Rectal smooth muscle tissue (tissue), 1 donor: Measurements from ENCODE around the gene JPT2.

Experiments
- H3K27ac ChIP-seq: one replicate; pipeline ENCODE4 v1.7.0; 2013; ENCODE audit warnings: low read depth, low read length, inconsistent platforms
- H3K27me3 ChIP-seq: one replicate; pipeline ENCODE4 v1.7.0; 2013; ENCODE audit warnings: low read length; ENCODE audit not compliant: control insufficient read depth, insufficient read depth
- H3K36me3 ChIP-seq: one replicate; pipeline ENCODE4 v1.7.0; 2013; ENCODE audit warnings: low read length; ENCODE audit not compliant: control insufficient read depth, insufficient read depth
- H3K4me1 ChIP-seq: one replicate; pipeline ENCODE4 v1.7.0; 2013; ENCODE audit warnings: low read length; ENCODE audit not compliant: control insufficient read depth, insufficient read depth
- H3K4me3 ChIP-seq: one replicate; pipeline ENCODE4 v1.7.0; 2013; ENCODE audit warnings: low read length
- H3K9ac ChIP-seq: one replicate; pipeline ENCODE4 v1.7.0; 2013; ENCODE audit warnings: low read length

JPT2 gene

DNA sequence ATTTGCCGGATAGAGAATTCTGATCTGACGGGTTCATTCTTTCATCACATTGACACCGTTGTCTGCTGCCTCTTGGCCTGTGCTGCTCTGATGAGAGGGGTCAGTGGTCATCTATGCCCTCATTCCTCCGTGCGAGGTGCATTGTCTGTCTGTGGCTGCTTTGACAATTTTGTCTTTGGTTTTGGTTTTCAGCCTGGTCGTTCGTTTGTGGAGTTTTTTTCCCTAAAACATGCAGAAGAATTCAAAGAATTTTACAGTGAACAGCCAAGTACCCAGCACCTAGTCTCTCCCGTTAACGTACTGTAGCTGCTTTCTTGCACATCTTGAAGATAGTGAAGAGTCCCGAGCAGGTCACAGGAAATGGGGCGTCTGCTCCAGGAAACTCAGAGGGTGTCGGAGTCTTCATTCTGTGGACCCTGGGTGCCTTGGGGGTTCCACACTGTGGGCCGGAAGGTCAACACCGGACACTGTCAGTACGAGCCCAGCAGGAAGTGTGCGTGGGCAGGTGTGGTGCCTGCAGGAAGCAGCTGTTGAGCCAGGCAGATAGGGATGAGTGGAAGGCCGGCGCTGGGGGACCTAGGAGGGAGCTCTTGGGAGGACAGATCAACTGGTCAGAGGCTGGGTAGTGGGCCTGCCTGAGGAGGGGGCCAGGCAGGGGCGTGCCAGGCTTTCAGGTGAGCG, 37.7 kb upstream of the JPT2 start:
- no peak overlapping the region for H3K27ac ChIP-seq
- H3K9ac ChIP-seq: no peak overlapping the region
- peaks cover 46% of the 10 kb centered on the region for H3K36me3 ChIP-seq
- no peaks in the 10 kb centered on the region for H3K27me3 ChIP-seq
- no peaks in the 10 kb centered on the region for H3K4me1 ChIP-seq
- H3K4me3 ChIP-seq: no peak overlapping the region

DNA sequence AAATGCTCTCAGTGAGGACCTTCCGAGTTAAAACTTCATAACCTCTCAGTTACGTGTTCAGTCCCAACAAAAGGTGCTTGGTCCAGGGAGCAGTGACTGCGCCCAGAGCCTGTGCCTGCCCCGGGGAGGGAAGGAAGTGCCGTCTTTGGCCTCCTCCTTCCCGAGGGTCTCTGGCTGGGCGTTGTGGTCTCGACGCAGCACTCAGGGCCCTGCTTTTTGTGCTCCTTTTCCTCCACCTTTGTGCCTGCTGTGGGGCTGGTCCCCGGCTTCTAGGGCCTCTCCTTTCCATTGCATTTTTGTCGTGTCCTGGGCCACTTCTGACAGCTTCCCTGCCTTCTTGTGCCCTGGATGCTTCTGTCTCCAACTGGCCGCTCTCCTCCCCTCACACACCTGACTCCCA, 36.8 kb upstream of the JPT2 start:
- Histone ChIP-seq H3K9ac (no peak overlapping the region), H3K36me3 (peaks cover 46% of the 10 kb centered on the region), H3K27me3 (no peaks in the 10 kb centered on the region), H3K4me1 (no peaks in the 10 kb centered on the region), H3K27ac (no peak overlapping the region), H3K4me3 (no peak overlapping the region)

- Histone ChIP-seq H3K9ac (no peak overlapping the region), H3K4me1 (no peaks in the 10 kb centered on the region), H3K27me3 (no peaks in the 10 kb centered on the region), H3K4me3 (no peak overlapping the region), H3K27ac (no peak overlapping the region), H3K36me3 (peaks cover 46% of the 10 kb centered on the region)
Observed at GRCh38 chr16:1642148-1642547, 35.9 kb upstream of the JPT2 start.

DNA sequence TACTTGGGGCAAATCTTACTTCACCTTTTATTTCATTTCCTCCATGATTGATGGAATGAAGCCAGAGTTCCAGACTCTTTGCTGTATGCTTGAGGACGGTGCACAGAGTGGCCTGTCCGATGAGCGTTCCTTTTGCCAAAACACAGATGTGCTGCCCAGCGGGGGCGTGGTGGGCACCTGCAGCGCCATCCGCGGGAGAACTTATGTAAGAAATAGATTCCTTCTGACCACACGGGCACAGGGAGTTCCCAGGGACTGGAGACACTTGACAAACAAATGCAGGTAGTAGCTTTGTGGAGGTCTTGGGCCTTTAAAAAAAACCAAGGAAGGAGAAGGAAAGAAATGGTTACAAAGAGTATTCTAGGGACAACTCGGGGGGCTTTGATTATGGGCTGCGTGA, 35.3 kb upstream of the JPT2 start:
- Histone ChIP-seq H3K27ac (no peak overlapping the region), H3K27me3 (no peaks in the 10 kb centered on the region), H3K4me3 (no peak overlapping the region), H3K9ac (no peak overlapping the region), H3K4me1 (no peaks in the 10 kb centered on the region), H3K36me3 (peaks cover 43% of the 10 kb centered on the region)

DNA sequence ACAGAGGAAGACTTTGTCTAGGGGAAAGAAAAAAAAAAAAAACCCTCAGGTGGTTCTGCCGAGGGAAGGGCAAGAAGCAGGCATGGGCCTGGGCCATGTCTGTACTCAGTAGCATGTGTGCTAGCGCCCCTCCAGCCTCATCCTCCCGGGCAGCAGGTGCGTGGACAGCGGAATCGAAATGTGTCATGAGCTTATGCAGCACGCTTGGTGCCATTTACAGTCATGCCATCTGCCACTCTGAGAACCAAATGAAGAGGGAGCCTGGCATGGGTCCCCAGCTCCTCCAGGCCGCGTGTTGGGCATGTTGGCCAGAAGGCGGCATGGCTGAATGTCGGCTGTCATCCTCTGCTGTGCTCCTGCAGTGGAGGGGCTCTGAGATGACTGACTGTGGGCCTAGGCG, 34.6 kb upstream of the JPT2 start:
- no peak overlapping the region for H3K27ac ChIP-seq
- H3K36me3 ChIP-seq: peaks cover 35% of the 10 kb centered on the region
- no peak overlapping the region for H3K4me3 ChIP-seq
- no peaks in the 10 kb centered on the region for H3K4me1 ChIP-seq
- H3K27me3 ChIP-seq: no peaks in the 10 kb centered on the region
- no peak overlapping the region for H3K9ac ChIP-seq

DNA sequence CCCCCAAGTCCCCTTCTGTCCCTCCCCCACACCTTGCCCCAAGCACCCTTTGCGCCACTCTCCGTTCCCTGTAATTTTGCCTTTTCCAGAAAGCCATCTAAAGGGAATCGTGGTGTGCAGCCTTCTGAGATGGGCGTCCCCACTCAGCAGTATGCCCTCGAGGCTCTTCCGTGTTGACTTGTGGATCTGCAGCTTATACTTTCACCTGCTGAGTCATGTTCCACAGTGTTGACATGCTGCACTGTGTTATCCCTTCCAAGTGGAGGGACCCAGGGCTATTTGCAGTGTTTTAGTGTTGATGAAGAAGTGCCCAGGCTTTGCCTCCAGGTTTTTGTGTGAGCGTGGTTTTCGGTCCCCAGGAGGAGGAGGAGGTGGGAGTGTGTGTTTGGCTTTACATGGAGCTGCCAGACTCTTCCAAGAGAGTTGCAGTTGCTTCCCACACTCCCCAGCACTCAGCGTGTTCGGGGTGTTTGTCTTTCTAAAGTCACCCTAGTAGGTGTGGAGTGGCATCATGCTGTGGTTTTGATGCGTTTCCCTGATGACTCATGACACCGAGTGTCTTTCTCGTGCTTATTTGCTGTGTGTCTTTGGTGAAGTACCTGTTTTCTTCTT, 32.1 kb upstream of the JPT2 start:
- Histone ChIP-seq H3K36me3 (peaks cover 30% of the 10 kb centered on the region), H3K27ac (no peak overlapping the region), H3K4me3 (no peak overlapping the region), H3K4me1 (no peaks in the 10 kb centered on the region), H3K9ac (no peak overlapping the region), H3K27me3 (no peaks in the 10 kb centered on the region)

DNA sequence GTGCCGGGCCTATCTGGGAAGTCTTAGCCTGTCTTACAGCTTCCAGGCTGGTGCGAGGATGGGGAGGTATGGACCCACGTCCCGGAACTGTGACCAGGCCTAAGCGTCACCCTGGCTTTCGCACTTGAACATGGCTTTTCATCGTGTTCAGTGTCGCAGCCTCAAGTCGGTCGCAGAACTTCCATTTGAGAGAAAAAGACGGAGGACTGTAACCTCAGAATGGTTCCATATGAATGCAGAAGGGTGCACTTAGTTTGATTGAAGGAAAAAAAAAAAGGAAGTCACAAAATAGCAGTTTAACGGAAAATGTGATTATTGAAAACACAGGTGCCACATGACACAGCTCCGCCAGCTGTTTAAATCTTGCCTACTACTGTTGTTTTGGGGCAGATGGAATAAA, 30.2 kb upstream of the JPT2 start:
- Histone ChIP-seq H3K4me1 (no peaks in the 10 kb centered on the region), H3K27me3 (no peaks in the 10 kb centered on the region), H3K36me3 (peaks cover 28% of the 10 kb centered on the region), H3K9ac (no peak overlapping the region), H3K4me3 (no peak overlapping the region), H3K27ac (no peak overlapping the region)

GRCh38 chr16:1650131-1650530, 27.9 kb upstream of the JPT2 start:
- H3K9ac ChIP-seq: no peak overlapping the region
- peaks cover 23% of the 10 kb centered on the region for H3K36me3 ChIP-seq
- no peak overlapping the region for H3K4me3 ChIP-seq
- H3K27ac ChIP-seq: no peak overlapping the region
- H3K4me1 ChIP-seq: no peaks in the 10 kb centered on the region
- H3K27me3 ChIP-seq: no peaks in the 10 kb centered on the region

DNA sequence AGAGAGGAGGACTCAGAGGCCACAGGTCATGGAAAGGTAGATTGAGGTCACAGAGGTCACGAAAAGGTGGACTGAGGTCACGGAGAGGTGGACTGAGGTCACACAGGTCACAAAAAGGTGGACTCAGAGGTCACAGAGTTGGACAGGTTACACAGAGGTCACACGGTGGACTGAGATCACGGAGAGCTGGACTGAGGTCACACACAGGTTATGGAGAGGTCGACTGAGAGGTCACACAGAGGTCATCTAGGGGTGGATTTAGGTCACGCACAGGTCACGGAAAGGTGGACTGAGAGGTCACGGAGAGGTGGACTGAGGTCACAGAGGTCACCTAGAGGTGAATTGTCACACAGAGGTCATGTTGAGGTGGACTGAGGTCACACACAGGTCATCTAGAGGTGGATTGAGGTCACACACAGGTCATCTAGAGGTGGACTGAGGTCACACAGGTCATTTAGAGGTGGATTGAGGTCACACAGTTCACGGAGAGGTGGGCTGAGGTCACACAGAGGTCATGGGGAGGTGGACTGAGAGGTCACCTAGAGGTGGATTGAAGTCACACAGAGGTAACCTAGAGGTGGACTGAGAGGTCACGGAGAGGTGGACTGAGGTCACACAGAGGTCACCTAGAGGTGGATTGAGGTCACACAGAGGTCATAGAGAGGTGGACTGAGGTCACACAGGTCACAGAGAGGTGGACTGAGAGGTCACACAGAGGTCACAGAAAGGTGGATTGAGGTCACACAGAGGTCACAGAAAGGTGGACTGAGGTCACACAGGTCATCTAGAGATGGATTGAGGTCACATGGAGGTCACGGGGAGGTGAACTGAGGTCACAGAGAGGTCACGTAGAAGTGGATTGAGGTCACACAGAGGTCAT, 26.7 kb upstream of the JPT2 start:
- Histone ChIP-seq H3K4me1 (no peaks in the 10 kb centered on the region), H3K27me3 (no peaks in the 10 kb centered on the region), H3K27ac (no peak overlapping the region), H3K9ac (no peak overlapping the region), H3K36me3 (peaks cover 28% of the 10 kb centered on the region), H3K4me3 (no peak overlapping the region)

DNA sequence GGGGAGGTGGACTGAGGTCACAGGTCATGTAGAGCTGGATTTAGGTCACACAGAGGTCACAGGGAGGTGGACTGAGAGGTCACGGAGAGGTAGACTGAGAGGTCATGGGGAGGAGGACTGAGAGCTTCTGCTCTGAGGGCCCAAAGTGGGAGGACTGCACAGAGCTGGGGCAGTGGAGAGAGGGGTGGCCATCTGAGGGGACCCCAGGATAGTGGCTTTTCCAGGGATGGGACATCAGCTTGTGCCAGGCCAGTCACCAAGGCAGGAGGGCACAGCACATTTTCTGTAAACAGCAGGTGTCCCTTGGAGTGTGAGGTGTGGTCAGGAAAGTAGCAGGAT, 26.1 kb upstream of the JPT2 start:
- Histone ChIP-seq H3K27me3 (no peaks in the 10 kb centered on the region), H3K9ac (no peak overlapping the region), H3K27ac (no peak overlapping the region), H3K4me3 (no peak overlapping the region), H3K36me3 (peaks cover 29% of the 10 kb centered on the region), H3K4me1 (no peaks in the 10 kb centered on the region)

DNA sequence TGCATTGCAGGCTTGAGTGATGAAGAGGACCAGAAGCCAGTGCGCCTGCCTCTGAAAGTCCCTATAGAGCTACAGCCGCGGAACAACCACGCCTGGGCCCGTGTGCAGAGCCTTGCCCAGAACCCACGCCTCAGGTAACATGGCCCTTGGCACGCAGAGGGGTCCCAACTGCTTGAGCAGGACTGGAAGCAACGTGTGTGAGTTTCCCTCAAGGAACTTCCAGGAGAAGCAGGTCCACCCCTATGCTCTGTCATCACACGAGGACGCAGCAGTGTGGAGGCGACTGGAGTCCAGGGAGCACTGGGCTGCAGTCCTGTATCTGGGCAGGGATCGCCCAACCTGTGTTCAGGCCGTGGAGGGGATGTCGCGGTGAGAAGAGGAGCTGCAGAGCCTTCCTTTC, 25.1 kb upstream of the JPT2 start:
- H3K9ac ChIP-seq: no peak overlapping the region
- no peaks in the 10 kb centered on the region for H3K4me1 ChIP-seq
- H3K27ac ChIP-seq: no peak overlapping the region
- H3K4me3 ChIP-seq: no peak overlapping the region
- no peaks in the 10 kb centered on the region for H3K27me3 ChIP-seq
- peaks cover 38% of the 10 kb centered on the region for H3K36me3 ChIP-seq

GRCh38 chr16:1654505-1655268, 23.4 kb upstream of the JPT2 start:
- no peak overlapping the region for H3K27ac ChIP-seq
- no peak overlapping the region for H3K9ac ChIP-seq
- peaks cover 39% of the 10 kb centered on the region for H3K36me3 ChIP-seq
- H3K27me3 ChIP-seq: no peaks in the 10 kb centered on the region
- H3K4me1 ChIP-seq: no peaks in the 10 kb centered on the region
- no peak overlapping the region for H3K4me3 ChIP-seq
